GM12874 (cell line): Measurements from ENCODE around the gene TSC22D4.
A peak's percentile ranks its signal among the peaks of the same experiment; 100 is the strongest.

Source experiments
- CTCF ChIP-seq: IDR thresholded peaks from 2 replicates; pipeline ENCODE4 v1.5.1; 2011; ENCODE audit warnings: low read depth, mild to moderate bottlenecking, control low read depth, low read length, moderate library complexity; ENCODE audit not compliant: insufficient read depth

TSC22D4 gene

GRCh38 chr7:100493476-100494264 lies 14.7 kb upstream of the TSC22D4 start:
- TF ChIP-seq CTCF, result 0 out of 2 replicates have a peak, but pooled peaks have one; percentile 17

GRCh38 chr7:100492738-100493475 lies 13.9 kb upstream of the TSC22D4 start:
- TF ChIP-seq CTCF, result no peak

GRCh38 chr7:100491192-100491578 lies 12.2 kb upstream of the TSC22D4 start:
- TF ChIP-seq CTCF, result no peak

- TF ChIP-seq CTCF, result no peak
These were observed 11.6 kb upstream of the TSC22D4 start for GRCh38 chr7:100490483-100491191.

GRCh38 chr7:100489824-100490223 lies 10.8 kb upstream of the TSC22D4 start:
- no peak for TF ChIP-seq CTCF

GRCh38 chr7:100489121-100489520 lies 10.1 kb upstream of the TSC22D4 start:
- no peak for TF ChIP-seq CTCF
